M059J (cell line): ENCODE results near the gene STAP1. TPM values are rescaled to one million over a fixed set of nuclear protein-coding genes. Genes with fewer than 3 reads are reported as not detected.

Experiments
- DNase-seq: peaks from one replicate; pipeline ENCODE4 v3.0.0-alpha.2; 2012; ENCODE audit warnings: low read depth
- total RNA-seq: library from RNA; depleted of rRNA; stranded (reverse); fragments of >200 nt; shearing (Covaris generic); gene quantifications from 2 replicates; pipeline ENCODE4 v1.2.3, GENCODE V29; 2014

STAP1 gene
- total RNA-seq, 1 experiment from 2014 or later = not detected

- no peak for DNase-seq
Observed at GRCh38 chr4:67556436-67556835, 2.1 kb upstream of the STAP1 start.

DNA sequence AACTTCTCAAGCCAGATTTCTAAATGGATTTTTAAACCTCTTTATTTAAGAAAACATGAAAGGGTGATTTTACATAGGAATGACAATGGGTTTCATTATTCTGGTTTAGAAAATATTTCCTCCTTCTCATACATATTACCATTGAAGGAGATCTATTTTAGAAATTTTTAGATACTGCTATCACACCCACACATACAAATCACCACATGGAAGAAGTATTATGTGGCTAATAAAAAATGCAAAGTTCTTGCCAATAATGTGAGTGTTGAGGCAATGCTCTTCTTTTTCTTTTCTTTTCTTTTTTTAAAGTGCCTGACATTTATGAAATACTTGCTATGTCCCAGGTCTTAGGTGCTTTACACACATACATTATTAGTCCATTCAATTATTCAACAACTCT is 6.8 kb downstream of the STAP1 start:
- no peak for DNase-seq

- no peak for DNase-seq
Observed at GRCh38 chr4:67566335-67566734, 7.8 kb downstream of the STAP1 start.

DNA sequence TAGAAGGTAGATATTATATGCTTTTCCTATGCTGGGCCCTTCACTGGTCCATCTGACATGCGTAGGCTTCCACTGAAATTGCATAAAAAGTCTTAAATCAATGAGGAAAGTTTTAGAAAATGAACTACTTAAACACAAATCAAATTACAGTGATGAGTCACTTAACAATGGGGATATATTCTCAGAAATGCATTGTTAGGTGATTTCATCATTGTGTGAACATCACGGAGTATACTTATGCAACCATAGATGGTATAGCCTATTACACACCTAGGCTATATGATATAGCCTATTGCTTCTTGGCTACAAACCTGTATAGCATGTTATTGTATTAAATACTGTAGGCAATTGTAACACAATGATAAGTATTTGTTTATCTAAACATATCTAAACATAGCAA is 10.3 kb downstream of the STAP1 start:
- peak; percentile 0 for DNase-seq

GRCh38 chr4:67570537-67570936 is 12.0 kb downstream of the STAP1 start:
- DNase-seq = no peak

GRCh38 chr4:67571975-67572374 is 13.4 kb downstream of the STAP1 start:
- DNase-seq = no peak

GRCh38 chr4:67573193-67573592 is 14.7 kb downstream of the STAP1 start:
- DNase-seq = no peak

- DNase-seq = no peak
Observed at GRCh38 chr4:67575232-67576058, 16.9 kb downstream of the STAP1 start.

GRCh38 chr4:67576059-67576466 is 17.5 kb downstream of the STAP1 start:
- no peak for DNase-seq

DNA sequence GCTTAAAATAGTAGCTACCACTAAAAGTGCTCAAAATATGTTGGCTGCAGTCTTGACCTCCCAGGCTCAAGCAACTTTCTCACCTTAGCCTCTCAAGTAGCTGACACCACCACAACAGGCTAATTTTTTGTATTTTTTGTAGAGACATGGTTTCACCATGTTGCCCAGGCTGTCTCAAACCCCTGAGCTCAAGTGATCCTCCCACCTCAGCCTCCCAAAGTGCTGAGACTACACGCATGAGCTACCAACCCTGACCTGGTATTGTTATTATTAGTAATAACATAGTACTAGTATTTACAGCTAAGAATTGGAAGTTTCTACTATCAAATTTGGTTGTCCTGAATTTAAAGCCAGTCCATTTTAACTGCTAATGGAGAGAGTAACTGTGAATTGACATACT is 18.0 kb downstream of the STAP1 start:
- no peak for DNase-seq

DNA sequence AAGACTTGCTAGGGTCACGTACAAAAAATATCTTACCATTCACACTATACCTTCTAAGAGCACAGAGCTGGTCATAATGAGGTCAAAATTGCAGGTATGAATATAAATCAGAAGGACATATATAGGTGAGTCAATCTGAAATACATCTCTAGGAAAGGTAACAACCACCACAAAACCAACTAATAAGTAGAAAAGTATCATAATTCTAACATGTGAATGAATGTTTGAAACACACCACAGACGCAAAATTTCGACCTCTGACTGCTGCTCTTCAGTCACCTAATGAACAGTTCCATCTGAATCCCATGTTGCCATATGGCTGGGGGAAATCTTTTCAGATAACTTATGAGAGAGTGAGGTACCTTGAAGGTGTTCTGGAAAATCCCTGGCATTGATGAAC is 22.1 kb downstream of the STAP1 start:
- DNase-seq = no peak

DNA sequence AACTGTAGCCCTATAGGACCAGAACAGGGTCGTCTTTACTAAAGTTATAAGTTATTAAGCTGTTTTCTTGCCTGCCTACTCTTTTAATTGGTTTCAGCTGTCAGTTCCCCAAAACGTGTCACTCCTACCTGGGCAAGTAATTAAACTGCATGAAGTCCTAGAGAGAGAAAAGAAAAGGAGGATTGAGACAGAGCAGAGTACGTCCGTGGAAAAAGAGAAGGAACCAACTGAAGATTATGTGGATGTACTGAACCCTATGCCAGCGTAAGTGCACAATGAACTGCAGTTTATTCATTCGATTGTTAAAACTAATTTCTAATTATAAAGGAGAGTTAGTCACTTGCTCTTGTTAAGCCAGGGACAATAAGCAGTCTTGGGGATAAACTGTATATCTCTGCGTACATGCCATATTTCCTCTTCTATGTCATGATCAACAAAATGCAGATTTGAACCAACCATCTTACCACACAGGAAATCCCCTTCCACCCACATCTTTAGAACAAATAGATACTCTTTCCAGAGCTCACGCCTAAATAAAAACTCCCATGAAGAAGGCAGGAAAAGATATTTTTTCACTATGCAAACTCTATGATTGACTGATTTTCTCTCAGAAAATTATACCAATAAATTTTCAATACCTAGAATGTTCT is 22.8 kb downstream of the STAP1 start:
- DNase-seq = no peak

- DNase-seq = no peak
Observed at GRCh38 chr4:67581913-67582312, 23.4 kb downstream of the STAP1 start.

DNA sequence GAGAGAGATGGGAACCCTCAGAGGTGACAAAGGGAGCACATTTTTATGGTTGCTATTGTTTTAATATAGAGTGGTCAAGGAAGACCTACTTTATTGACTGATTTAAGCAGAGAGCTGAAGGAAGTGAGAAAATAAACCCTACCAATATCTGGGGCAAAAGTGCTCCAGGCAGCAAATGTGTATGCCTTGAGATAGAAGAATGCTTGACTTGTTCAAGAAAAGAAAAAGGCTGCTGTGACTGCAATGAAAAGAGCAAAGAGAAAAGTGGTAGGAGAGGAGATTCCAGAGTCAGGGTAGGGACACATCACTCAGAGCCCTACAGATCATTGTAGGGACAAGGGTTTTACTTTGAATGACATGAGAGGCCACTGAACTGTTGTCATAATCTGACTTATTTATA is 26.0 kb downstream of the STAP1 start:
- DNase-seq = no peak

- DNase-seq = no peak
Observed at GRCh38 chr4:67587156-67587555, 28.6 kb downstream of the STAP1 start.

GRCh38 chr4:67593741-67594175 is 35.2 kb downstream of the STAP1 start:
- DNase-seq = no peak

DNA sequence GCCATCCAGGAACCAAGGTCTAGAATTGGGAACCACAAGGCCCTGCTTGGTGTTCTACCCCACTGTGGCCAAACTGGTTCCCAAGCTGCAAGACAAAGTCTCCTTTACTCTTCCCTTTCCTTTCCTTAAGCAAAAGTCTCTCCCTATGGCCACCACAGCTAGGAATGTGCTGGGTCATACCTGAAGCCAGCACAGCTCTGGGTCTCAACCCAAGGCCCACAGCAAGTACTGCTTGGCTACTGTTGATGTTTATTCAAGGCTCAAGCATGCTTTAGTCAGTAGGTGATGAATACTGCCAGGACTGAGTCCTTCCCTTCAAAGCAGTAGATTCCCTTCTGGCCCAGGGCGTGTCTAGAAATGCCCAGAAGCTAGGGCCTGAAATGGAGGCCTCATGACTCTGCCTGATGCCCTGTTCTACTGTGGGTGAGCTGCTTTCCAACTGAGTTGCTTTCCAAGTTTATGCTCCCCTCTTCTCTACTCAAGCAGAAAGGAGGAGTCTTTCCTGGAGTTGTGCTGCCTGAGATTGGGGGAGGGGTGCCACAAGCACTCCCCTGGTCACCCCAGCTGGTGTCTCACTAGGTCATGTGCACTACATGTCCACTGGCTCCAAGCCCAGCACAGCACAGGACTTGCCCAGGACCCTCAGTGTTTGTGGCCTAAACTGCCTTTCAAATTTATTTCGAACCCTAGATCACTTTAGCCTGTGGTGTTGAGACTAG is 44.9 kb downstream of the STAP1 start:
- DNase-seq = no peak

DNA sequence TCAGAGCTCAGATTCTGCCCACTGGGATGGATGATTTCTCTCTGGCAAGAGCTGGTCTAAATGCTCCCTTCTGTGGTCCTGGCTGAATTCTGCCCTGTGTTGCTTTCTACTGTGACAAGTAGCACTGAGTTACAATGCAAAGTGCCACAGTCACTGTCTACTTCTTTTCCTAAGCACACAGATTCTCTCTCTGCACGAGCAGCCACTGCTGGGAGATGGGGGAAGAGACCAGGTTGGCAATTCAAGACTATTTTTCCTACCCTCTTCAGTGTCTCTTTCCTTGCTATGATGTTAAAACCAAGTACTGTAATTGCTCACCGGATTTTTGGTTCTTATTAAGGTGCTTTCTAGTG is 45.5 kb downstream of the STAP1 start:
- DNase-seq = no peak

GRCh38 chr4:67604749-67605148 is 46.2 kb downstream of the STAP1 start:
- DNase-seq = no peak

- DNase-seq = no peak
Observed at GRCh38 chr4:67608027-67608426, 49.5 kb downstream of the STAP1 start.

DNA sequence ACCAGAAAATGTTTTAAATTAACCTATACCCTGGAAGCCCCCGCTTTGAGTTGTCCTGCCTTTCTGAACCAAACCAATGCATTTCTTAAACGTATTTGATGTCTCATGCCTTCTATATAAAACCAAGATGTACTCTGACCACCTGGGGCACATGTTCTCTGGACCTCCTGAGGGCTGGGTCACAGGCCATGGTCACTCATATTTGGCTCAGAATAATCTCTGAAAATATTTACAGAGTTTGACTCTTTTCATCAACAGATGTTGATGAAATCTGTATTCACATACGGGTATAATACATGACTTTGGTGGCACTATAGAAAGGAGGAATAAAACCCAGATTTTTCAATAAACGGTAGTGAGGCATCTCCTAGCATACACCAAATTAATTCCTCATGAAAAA is 55.7 kb downstream of the STAP1 start:
- no peak for DNase-seq

GRCh38 chr4:67615119-67615518 is 56.6 kb downstream of the STAP1 start:
- DNase-seq = no peak

DNA sequence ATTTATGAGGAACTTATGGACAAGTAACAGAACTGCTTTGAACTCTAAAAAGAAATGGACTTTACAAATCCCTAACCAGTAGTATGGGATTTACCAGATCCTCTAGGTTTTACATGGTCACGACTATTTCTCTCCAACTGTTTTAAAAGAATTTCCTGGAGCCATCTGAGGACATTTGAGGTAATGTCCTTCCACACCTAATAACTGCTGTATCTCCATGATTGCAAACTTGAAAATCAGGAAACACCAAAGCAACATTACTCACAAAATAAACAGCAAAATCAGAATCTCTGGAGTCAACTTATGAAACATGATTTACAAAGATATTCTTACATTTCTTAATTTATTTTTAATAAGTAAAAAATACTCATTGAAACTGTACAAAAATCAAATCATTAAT is 58.0 kb downstream of the STAP1 start:
- no peak for DNase-seq
